ENCODE results near the gene CCDC154.

CCDC154 gene

GRCh38 chr16:1443980-1444729 is at the start of gene CCDC154:
CCDC154 (minus strand) TSS chr16:1444556; CDS start chr16:1444322, 234 bp downstream.
- POLR2A ChIA-PET, result no interaction called here
- CTCF ChIA-PET, result interaction anchor here (0.7 to 0.9 kb wide), 3 partner anchors 11 to 221 kb away, joined by 3 to 4 read pairs (median 3); no protein-coding TSS in a partner anchor

GRCh38 chr16:1493746-1494094 is 49.4 kb upstream of the CCDC154 start:
- H3K27ac ChIP-seq (ENCODE audit: extremely low read depth, low read depth, low read length), result peak overlapping the region; percentile 73; the same call in 1 of the 2 replicates
- ChIA-PET CTCF (no interaction called here), POLR2A (interaction anchor here (1.3 kb wide), 1 partner anchor 151 kb away, joined by 4 read pairs; no protein-coding TSS in a partner anchor)
- H3K4me1 ChIP-seq (ENCODE audit: control insufficient read depth, insufficient read depth, low read length), result 0 out of 2 replicates have a peak, but pooled peaks cover 2% of the 10 kb centered on the region
- peak overlapping the region; percentile 77 for H3K4me3 ChIP-seq (ENCODE audit: low read depth, low read length)
- no peaks in the 10 kb centered on the region for H3K9me3 ChIP-seq (ENCODE audit: control insufficient read depth, insufficient read depth, low read depth, low read length)
- 0 out of 2 replicates have a peak, but pooled peaks have one; percentile 6 for TF ChIP-seq GLIS1 (tag by site-specific recombination; IDR thresholded peaks at IDR 0.05)
- TF ChIP-seq ZNF76 (tag by site-specific recombination; IDR thresholded peaks at IDR 0.05; ENCODE audit: borderline replicate concordance, low read depth), result 0 out of 2 replicates have a peak, but pooled peaks have one; percentile 12
- 0 out of 2 replicates have a peak, but pooled peaks have one; percentile 3 for TF ChIP-seq REST (tag by site-specific recombination; IDR thresholded peaks at IDR 0.05)
- peak; percentile 5; the same call in 1 of the 2 replicates for TF ChIP-seq ZNF146 (tag by site-specific recombination; IDR thresholded peaks at IDR 0.05)
- no peak for TF ChIP-seq ZNF555 (tag by site-specific recombination; conservative IDR thresholded peaks at IDR 0.05)
- peak; percentile 29; the same call in 1 of the 2 replicates for TF ChIP-seq SP2 (tag by site-specific recombination; IDR thresholded peaks at IDR 0.05)
- TF ChIP-seq ZBTB20 (tag by site-specific recombination; IDR thresholded peaks at IDR 0.05), result peak; percentile 53; the same call in 1 of the 2 replicates
- TF ChIP-seq ZBTB26 (tag by site-specific recombination; optimal IDR thresholded peaks at IDR 0.05), result peak; percentile 81
- no peak for TF ChIP-seq PRDM4 (tag by site-specific recombination; IDR thresholded peaks at IDR 0.05)
- no peak for TF ChIP-seq ZNF585B (tag by site-specific recombination; IDR thresholded peaks at IDR 0.05)
- TF ChIP-seq ZNF341 (tag by site-specific recombination; IDR thresholded peaks at IDR 0.05; ENCODE audit: low read depth), result peak; percentile 32
- 0 out of 2 replicates have a peak, but pooled peaks have one; percentile 25 for TF ChIP-seq GLIS2 (tag by site-specific recombination; IDR thresholded peaks at IDR 0.05)
- TF ChIP-seq ZNF335 (tag by site-specific recombination; conservative IDR thresholded peaks at IDR 0.05), result peak; percentile 38
- peaks cover 7 to 44% of the 10 kb centered on the region in 2 experiments; a peak in 2 of 3 replicates for H3K36me3 ChIP-seq (ENCODE audit: control insufficient read depth in 2 of 2, insufficient read depth in 1 of 2, low read length in 2 of 2)

More at GRCh38 chr16:1443980-1444729, at the start of gene CCDC154:
- peaks cover 0 to 21% of the 10 kb centered on the region in 2 experiments; a peak in 1 of 3 replicates for H3K36me3 ChIP-seq (ENCODE audit: control insufficient read depth in 2 of 2, insufficient read depth in 1 of 2, low read length in 2 of 2)
- TF ChIP-seq ZNF341 (tag by site-specific recombination; IDR thresholded peaks at IDR 0.05; ENCODE audit: low read depth), result peak; percentile 39
- no peak for TF ChIP-seq ZIC2 (tag by site-specific recombination; IDR thresholded peaks at IDR 0.05)
- TF ChIP-seq SP3 (tag by site-specific recombination; IDR thresholded peaks at IDR 0.05), result no peak
- TF ChIP-seq ZNF571 (tag by site-specific recombination; IDR thresholded peaks at IDR 0.05), result no peak
- no peaks in the 10 kb centered on the region for H3K9me3 ChIP-seq (ENCODE audit: control insufficient read depth, insufficient read depth, low read depth, low read length)
- no peaks in the 10 kb centered on the region for H3K4me1 ChIP-seq (ENCODE audit: control insufficient read depth, insufficient read depth, low read length)
- no peak within 1 kb of the TSS for H3K4me3 ChIP-seq (ENCODE audit: low read depth, low read length)
- no peak within 1 kb of the TSS for H3K27ac ChIP-seq (ENCODE audit: extremely low read depth, low read depth, low read length)

All from HEK293 (cell line).